ENCODE data around the gene SPIB. TPM values are rescaled to one million over a fixed set of nuclear protein-coding genes. Genes with fewer than 3 reads are reported as not detected.

SPIB gene
- total RNA-seq, 1 donor from 2014 or later: not detected

- DNase-seq: no peak
- ATAC-seq: no peak
- intact Hi-C loops (cut with micrococcal nuclease): no loop called here
These were observed 2.4 kb upstream of the SPIB start for GRCh38 chr19:50416034-50416977.

GRCh38 chr19:50417111-50418081, 1.3 kb upstream of the SPIB start:
- intact Hi-C loops (cut with micrococcal nuclease): no loop called here
- no peak for ATAC-seq
- DNase-seq: no peak

GRCh38 chr19:50419022-50419579, 363 bp downstream of the SPIB start:
- DNase-seq (no peak), ATAC-seq (no peak)
- intact Hi-C loops (cut with micrococcal nuclease): no loop called here

GRCh38 chr19:50419580-50420035, 870 bp downstream of the SPIB start:
- intact Hi-C loops (cut with micrococcal nuclease): no loop called here
- no peak for DNase-seq
- no peak for ATAC-seq

- no peak for ATAC-seq
- no peak for DNase-seq
- intact Hi-C loops (cut with micrococcal nuclease): no loop called here
These were observed 1.4 kb downstream of the SPIB start for GRCh38 chr19:50420127-50420526.

- DNase-seq (no peak), ATAC-seq (no peak)
- intact Hi-C loops (cut with micrococcal nuclease): no loop called here
These were observed 2.1 kb downstream of the SPIB start for GRCh38 chr19:50420808-50421207.

DNA sequence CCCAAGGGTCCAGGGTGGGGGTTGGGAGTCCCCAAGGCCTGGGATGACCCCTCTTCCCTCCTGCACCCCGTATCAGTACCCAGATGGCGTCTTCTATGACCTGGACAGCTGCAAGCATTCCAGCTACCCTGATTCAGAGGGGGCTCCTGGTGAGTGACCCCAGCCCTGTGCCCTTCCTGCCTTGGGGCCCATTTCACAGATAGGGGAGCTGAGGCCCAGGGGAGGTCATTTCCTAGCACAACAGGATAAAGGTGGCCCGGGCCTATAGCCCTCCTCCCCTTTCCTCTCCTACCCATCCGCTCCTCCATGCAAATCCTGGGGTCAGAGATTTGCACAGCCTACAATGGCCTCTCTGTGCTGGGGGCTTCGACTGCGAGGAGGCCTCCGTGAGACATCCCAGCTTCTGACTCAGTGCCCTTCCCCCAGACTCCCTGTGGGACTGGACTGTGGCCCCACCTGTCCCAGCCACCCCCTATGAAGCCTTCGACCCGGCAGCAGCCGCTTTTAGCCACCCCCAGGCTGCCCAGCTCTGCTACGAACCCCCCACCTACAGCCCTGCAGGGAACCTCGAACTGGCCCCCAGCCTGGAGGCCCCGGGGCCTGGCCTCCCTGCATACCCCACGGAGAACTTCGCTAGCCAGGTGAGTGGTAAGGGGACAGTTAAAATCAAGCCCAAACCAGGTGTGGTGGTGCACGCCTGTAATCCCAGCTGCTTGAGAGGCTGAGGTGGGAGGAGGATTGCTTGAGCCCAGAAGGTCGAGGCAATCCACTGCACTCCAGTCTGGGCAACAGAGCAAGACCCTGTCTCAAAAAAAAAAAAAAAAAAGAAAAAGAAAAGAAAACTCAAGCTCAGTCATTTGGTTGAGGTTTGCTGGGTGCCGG, 3.9 kb downstream of the SPIB start:
- intact Hi-C loops (cut with micrococcal nuclease): no loop called here
- DNase-seq (no peak), ATAC-seq (no peak)

- intact Hi-C loops (cut with micrococcal nuclease): no loop called here
- ATAC-seq (no peak), DNase-seq (no peak)
These were observed 4.8 kb downstream of the SPIB start for GRCh38 chr19:50423279-50424113.

GRCh38 chr19:50425581-50425980, 6.8 kb downstream of the SPIB start:
- DNase-seq: no peak
- intact Hi-C loops (cut with micrococcal nuclease): no loop called here
- ATAC-seq: no peak

DNA sequence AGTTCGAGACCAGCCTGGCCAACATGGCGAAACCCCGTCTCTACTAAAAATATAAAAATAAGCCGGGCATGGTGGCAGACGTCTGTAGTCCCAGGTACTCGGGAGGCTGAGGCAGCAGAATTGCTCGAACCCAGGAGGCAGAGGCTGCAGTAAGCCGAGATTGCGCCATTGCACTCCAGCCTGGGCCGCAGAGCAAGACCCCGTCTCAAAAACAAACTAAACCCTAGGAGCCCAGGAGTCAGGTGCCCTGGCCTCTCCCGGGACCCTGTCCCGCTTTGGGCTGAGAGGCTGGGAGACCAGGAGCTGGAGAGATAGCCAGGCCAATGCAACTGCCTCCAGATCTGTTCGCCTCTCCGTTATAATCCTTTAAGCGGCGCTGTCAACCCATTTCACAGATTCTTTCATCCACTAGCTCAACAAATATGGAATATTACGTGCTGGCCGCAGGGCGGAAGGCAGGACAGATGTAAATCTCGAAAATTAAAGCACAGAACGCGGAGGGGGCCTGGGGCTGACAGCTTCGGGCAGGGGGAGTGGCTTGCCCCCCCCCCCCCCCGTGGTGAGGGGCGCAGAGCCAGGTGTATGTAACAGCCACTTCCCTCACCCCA, 8.7 kb downstream of the SPIB start:
- ATAC-seq (no peak), DNase-seq (no peak)
- intact Hi-C loops (cut with micrococcal nuclease): no loop called here

GRCh38 chr19:50427997-50428425, 9.3 kb downstream of the SPIB start:
- intact Hi-C loops (cut with micrococcal nuclease): no loop called here
- ATAC-seq: peak; percentile 63
- DNase-seq: peak; percentile 89

GRCh38 chr19:50428772-50429463, 10.2 kb downstream of the SPIB start:
- intact Hi-C loops (cut with micrococcal nuclease): no loop called here
- no peak for DNase-seq
- no peak for ATAC-seq

DNA sequence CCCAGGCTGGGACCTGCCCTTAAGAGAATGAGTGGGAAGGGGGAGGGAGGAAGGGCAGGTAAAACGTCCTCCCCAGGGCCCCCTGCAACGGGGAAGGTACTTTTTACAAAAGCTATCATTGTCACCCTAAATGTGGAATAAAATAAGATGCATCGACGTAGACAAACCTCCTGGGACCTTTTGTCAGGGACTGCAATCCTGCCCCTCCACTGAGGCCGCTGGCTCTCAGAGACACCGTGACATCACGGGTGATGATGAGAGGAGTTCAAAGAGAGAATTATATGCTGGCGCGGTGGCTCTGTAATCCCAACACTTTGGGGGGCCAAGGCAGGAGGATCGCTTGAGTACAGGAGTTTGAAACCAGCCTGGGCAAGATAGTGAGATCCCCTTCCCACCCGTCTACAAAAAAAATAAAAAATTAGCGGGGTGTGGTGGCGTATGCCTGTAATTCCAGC, 12.2 kb downstream of the SPIB start:
- intact Hi-C loops (cut with micrococcal nuclease): no loop called here
- DNase-seq: no peak
- ATAC-seq: no peak

DNA sequence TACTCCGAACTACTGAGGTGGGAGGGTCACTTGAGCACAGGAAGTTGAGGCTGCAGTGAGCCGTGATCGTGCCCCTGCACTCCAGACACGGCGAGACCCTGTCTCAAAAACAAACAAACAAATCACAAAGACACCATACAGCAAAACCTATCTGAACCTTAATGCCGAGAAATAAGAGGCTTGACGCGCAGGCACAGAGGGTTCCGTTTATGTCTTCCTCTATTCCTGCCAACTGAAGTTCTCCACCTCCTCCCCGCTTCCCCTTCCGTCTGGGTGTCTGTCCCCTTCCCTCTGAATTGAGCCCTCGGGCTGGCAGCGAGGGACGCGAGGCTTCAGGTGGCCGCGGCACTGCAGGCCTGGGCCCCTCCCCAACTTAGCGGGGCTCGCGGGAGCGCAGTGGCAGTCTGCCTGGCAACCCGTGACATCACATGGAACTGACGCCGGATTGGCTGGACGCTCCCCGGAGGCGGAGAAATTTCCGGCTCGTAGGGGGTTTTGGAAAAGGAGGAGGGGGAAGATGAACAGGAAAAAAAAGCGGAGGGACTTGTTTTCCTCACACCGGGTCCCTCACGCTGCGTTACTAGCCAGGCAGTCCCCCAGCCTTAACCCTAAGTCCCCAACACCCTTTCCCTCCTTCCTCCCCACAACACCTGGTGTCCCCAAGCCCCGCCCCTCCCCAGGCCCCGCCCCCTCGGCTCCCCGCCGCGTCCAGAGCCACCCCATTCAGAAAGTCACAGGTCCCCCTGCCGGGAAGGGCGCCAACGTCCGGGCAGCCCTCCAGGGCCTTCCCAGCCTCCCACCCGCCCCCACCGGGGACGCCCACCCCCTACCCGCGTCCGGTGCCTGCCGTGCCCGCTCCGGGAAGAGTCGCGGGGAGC, 12.8 kb downstream of the SPIB start:
- peak; percentile 94 for ATAC-seq
- intact Hi-C loops (cut with micrococcal nuclease): no loop called here

GRCh38 chr19:50432221-50433028, 13.7 kb downstream of the SPIB start, which contains the start of gene MYBPC2:
Gene MYBPC2, plus strand, starts transcription at chr19:50432892. Its CDS starts 62 bp downstream, at chr19:50432954.
- peak; percentile 3 for ATAC-seq
- intact Hi-C loops (cut with micrococcal nuclease): no loop called here
- DNase-seq: no peak

More for the DNA sequence above, 12.8 kb downstream of the SPIB start:
- peak; percentile 90 for DNase-seq
